Measurements from ENCODE around the gene STIM1.

The STIM1 gene

DNA sequence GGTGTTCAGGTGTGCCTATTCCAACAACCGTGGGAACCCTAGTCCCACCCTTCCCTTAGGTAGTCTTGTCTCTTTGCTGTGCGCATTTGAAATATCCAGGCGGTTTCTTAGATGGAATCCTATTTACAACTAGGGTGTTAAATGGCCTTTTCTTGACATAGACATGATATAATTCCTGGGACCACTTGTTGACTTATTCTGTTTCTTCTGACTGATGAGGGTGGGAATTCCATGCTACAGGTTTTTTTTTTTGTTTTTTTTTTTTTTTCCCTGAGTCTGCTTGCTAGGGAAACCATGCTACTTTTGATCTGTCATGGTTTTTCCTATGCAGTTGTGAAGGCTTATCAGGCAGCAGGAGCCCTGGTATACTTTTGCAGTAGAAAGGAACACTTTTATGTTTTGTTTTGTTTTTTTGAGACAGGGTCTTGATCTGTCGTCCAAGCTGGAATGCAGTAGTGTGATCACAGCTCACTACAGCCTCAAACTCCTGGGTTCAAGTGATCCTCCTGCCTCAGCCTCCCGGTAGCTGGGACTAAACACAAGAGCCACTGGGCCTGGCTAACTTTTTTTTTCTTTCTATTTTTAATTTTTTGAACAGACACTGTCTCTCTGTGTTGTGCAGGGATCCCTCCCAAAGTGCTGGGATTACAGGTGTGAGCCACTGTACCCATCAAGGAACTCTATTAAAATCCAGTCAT lies 1.5 kb downstream of the STIM1 start:
- no peak for DNase-seq

DNA sequence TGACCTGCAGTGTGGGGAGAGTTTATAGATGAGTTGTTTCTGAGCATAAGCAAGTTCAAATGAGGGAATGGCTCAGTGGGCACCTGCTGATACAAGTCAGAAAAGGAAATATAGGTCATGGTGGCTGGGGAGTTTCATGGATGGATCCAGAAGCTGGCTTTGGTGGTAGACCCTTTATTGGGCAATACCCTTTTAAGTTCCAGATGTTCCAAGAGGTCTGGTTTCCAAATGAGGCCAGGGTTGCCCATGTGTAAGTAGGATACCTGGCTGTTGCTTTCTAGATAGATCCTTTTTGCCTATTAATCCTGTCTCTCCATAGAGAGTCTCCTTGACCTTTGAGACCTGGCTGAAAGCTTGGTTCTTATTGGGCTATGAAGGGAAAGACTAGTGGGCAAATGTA lies 2.2 kb downstream of the STIM1 start:
- DNase-seq, result no peak

DNA sequence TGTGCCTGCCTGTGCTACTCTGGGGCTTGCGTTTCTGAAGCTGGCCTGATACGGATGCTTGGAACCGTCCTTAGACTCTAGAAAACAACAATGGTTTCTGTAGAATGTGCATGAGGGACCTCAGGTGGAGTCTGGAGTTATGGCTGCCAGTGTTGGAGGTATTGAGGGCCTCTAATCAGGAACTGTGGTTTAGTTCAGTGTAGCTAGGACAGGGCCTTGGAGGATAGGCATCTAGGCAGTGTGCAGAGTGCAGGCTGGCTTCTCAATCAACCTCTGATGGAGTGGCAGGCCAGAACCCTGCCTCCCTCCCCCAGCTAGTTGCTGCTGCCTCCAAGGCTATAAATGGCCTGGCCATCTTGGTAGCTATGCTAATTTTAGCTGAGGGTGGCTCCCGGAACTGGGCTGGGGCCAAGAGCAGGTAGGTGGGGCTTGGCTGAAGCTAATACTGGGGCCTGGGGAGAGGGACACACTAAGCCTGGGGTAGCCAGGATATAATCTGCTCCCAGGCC lies 4.0 kb downstream of the STIM1 start:
- no peak for DNase-seq

DNA sequence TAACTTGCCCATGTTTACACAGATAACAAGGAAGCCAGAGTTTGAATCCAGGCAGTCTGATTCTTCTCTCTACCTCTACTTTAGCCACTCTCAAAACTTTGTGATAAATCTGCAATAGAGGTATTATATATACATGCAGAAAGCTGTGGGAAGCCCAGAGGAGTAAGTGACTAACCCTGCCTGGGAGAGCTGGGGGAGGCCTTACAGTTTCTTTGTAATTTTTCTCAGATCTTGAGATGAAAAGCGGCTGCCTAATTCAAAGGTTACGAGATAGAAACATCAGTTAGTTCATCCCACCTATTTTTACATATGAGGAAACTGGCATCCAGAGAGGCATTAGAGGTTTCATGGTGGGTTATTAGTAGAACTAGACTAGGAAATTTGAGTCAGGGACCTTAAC lies 4.9 kb downstream of the STIM1 start:
- DNase-seq, result no peak

DNA sequence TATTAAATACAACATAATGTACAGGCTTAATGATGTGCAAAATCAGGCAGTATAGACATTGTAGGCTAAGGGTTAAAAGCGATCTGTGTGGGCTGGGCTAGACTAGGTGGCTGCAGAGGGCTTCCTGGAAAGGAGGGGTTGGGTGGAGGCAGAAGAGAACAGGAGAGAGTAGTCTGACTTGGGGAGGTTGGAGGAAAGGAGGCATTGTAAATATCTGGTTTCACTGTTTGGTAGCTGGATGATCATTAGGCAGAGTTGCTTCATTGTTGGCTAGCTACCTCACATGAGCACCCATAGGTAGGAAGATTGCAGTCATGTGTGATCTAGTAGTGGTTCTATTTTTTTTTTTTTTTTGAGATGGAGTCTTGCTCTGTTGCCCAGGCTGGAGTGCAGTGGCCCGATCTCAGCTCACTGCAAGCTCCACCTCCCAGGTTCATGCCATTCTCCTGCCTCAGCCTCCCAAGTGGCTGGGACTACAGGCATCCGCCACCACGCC lies 5.5 kb downstream of the STIM1 start:
- DNase-seq, result peak in 1 of 2 donors; percentile 43

DNA sequence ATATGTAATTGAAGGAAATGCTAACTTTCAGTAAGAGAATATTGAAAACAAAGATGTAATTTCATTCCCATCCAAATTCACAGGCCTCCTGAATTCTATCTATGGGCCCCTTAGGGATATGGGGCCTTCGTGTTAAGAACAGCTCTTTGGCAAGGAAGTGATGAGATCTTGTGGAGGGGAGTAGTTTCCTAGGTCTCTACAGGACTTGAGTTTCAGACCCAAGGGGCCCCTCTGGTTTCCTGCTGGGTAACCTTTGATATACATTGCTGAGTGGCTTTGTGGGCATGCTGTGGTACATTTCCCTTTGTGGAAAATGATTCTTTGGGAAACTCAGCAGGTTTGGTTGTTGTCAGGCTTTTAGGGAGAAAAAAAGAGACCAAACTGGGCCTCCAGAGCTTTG lies 6.2 kb downstream of the STIM1 start:
- DNase-seq, result no peak

DNA sequence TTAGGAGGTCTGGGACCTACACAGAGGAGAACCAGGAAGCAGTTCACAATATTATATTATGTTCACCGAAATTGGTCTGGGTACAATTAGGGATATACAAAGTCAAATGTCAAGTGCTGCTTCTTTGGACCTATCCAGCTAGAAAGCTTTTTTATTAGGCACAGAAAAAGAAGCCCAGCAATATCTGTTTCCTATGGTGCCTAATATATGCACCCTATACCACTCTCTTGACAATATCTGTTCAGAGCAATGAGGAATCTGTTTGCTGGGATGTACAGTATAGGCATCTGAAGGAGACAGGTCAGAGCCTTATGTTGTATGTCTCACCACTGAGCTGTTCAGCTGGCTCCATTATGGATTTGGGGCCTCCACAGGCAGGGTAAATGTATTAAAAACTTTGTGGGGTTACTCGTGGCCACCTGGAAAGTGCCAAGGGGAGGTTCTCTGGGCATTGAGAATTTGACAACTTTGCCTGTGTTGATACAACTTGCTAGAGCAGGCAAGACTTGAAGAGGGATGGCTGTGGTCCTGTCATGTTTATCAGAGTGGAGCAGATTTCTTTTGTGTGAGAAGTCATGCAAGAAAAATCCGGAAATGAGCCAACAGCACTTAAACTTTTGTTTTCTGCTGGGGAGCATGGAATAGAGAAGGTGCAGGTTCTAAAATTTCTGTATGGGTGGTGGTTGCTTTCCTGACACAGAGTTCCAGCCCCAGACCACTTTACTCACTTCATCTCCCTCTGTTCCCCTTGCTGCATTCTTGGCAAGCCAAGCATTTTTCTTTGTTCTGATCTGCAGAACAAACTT lies 10.1 kb downstream of the STIM1 start:
- DNase-seq, result no peak

DNA sequence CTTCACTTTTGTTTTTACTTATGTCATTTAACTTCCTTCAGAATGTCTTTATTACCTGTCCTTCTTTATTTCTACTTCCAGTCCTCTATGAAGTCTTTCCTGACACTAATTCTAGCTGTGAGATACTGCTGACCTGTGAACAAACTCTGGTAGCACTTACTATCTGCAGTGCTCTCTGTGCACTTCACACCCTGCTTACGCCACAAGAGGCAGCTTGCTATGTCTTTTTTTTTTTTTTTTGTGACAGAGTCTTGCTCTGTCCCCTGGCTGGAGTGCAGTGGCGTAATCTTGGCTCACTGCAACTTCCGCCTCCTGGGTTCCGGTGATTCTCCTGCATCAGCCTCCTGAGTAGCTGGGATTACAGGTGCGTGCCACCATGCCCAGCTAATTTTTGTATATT lies 10.7 kb downstream of the STIM1 start:
- peak; percentile 20 to 46 for DNase-seq

DNA sequence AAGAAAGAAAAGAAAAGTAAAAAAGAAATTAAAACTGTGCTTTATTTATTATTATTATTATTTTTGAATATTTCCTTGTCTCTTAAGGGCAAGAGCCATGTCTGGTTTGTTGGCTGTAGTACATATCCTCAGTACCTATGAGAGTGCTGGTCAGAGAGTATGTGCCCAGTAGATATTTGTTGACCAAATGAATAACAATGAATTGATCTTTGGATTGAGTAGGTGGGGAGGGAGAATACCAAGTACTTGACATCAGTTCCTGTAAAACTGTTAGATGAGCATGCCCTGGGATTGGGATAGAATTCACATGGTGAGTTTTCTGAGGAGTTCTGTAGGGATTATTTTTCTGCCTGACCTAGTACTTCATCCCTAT lies 11.4 kb downstream of the STIM1 start:
- DNase-seq, result no peak

DNA sequence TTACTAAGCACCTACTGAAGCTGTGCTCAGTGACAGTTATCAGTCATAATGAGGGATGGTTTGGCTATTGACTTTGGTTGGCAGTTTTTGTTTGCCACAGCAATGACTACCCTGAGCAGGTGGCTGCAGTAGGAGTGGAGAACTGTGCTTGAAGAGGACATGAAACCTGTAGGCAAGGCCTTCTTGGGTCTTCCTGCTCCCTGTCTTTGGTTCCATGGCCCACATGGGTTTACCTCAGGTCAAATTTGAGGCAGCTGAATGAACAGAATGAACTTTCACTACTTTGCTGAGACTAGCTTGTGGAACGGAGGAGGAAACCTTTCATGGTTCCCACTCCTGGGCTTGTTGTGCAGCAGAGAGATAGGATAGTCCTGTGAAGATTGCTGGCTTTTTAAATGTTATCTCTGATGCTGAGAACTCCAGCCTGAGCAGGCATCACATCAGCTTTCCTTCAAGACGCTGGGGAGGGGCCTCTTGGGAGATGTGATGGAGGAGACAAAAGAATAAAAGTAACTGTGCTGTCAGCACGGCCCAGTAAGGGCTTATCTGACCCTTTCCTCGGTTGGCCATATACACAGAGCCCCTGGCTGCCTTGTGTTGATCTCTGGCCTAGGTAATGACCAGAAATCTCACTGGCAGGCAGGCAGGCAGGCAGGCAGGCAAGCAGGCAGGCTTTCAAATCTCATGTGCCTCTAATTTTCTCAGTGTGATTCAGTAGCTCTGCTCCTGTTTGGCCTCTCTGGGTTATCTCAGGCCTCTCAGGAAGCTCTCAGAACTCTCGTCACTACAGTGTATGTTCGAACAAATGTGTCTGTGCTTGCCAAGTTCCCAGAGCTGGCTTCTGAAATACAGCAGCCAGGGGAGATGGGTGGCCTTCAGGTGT lies 12.0 kb downstream of the STIM1 start:
- DNase-seq, result no peak

DNA sequence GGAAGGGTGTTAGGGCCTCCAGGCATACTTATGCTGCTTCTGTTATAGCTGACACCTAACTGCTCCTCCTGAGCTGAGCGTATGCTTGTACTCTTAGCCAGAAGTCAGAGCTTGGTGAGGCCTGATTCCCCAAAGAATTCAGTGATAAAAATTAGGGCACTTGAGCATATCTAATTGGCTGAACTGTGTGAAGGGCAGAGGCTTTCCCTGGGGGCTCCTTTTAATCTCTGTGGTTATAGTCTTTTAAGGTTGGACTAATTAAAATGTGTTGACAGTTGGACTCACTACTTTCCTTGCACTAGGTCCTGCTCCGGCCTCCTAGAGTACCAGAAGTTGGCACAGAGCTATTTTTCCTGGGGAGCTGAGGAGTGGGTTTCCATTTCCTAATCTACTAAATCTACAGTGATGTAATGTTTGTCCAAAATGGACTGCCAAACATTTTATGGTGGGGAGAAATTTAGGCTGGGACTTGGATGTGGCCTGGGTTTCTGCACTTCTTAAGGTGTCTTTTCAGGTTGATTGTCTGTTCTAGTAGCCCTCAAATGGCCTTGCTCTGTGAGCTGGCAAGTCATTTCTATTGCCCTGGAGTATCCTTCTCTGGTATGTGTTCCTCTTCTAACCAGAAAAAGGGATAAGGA lies 18.4 kb downstream of the STIM1 start:
- no peak for DNase-seq

DNA sequence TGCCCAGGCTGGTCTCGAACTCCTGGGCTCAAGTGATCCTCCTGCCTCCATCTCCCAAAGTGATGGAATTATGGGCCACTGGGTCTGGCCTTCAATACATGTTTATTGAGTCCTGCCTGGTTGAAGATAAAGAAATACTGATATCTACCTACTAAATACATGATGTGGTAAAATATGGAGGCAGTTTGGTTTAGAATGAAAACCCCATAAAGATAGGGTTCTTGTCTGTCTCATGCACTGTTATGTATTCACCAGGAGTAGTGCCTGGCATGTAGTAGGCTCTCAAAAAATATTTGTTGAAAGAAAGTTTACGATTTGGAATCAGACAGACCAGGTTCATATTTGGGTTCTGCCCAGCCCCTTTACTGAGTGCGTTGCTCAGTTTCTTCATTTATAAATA lies 21.1 kb downstream of the STIM1 start:
- no peak for DNase-seq

DNA sequence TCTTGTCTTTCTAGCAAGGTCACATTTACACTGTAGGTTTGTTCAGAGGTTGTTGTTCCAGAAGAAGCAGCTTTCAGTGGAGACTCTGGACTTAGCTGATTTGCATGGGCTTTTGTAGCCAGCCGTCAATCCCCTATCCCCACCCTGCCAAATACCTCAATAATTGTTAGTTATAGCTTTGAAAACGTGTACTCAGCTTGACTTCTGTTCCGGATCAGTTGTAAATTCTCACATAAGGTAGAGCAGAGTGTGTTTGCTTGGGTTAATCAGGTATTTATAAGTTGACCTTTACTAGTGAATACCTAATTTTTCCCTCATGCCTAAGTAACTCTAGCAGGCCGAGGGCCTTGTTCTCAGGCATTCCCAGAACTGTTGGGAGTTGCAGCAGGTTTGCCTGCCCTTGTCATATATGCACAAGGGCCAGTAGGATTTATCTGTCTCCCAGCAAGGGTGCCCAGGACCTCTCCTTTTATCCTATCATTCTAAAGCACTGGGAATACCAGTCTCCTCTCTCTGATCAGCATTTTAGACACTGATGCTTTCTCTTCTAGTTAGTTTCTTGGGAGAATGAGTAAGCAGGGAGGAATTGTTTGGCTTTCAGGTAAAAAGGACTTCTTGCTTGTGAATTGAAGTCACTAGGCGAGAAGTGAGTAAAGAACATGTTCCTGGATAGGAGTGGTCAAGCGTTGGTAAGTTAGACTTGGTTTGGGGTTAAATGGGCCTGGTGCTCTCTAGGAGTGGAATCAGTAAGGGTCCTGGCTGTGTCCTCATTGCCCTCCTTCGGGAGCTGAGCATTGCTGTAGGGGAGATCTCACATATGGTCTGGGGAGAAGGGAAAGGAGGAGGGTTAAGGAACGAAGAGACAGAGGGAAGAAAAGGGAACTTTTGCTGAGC lies 22.1 kb downstream of the STIM1 start:
- no peak for DNase-seq

DNA sequence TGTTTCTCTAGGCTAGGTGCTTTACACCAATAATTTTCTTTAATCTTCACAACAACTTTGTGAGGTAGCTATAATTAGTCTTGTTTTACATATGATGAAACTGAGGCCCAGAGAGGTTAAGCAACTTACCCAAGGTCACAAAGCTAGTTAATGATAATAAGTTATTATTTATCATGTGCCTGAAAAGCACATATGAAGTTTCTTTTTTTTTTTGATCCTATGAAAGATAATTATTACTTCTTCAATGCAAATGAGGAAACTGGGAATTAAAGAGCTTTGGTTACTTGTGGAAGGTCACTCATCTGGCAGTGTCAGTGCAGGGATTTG lies 22.8 kb downstream of the STIM1 start:
- no peak for DNase-seq

DNA sequence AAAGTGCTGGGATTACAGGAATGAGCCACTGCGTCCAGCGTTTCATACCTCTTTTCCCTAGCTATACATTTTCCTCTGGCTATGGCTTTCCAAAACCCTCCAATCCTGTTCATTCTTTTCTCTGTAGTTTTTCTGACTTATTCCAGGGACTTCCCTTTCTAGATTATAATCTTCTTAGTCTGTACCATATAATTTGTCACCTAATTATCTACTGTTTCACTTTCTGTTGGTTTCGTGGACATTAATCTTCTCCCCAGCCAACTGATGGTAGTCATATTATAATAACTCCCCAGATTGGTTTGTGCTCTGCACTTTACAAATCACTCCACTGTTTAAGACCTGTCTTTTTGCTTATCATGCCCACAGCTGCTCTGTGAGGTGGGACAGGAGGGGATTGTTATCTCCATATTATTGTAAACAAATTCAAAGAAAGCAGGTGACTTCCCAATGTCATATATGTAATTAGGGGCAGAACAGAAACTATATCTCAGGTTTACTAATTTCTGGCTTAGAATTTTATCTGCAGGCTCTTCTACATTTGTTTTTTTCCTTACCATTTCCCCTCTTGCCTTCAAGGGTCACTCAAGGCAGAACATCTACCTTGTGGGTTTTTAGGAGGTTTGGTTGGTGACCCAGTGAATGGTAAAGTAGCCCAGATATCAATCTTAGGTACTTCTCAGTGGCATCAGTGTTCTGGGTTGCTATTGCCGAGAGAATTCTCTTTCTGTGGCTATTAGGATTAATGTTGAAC lies 23.9 kb downstream of the STIM1 start:
- no peak for DNase-seq

DNA sequence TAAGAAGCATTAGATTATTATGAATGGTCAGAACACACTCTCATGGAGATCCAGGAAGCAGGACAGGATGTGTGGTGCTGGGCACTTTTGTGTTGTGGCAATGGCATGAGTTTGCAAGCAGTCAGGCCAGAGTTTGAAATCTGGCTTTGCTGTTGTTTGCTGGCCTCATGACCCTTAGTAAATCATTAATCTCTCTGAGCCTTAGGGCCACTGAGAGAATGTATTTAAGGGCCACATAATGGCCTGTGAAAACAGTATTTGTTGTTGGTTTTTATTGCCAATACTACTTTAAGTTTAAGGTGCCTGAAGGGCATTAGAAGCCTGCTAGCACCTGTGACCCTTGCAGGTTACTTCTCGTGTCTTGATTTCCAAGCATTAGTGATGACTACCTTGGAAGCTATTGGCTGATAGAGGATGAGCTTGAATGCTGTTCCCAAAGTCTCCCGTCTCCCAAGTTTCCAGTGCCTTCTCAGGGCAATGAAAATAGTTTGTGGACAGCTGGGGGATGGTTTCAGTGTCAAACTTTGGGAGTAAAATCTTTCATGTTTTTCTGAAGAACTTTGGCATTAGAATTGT lies 24.6 kb downstream of the STIM1 start:
- no peak for DNase-seq

DNA sequence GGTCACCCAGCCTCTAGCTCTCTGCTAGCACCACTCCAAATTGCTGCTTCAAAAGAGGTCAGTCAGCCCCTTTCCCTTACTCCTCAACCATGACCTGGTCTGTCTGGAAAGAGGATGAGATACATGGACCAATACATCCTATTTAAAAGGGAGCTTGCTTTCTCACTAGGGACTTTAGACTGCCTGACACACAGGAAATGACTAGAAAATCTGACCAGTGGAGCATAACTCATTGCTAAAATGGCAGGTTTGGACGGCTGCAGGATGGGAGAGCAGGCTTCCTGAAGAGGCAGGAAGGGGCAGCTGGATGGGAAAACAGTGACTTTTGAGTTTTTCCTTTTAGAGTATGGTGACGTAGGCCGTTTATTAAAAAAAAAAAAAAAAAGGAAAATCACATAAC lies 25.3 kb downstream of the STIM1 start:
- no peak for DNase-seq

DNA sequence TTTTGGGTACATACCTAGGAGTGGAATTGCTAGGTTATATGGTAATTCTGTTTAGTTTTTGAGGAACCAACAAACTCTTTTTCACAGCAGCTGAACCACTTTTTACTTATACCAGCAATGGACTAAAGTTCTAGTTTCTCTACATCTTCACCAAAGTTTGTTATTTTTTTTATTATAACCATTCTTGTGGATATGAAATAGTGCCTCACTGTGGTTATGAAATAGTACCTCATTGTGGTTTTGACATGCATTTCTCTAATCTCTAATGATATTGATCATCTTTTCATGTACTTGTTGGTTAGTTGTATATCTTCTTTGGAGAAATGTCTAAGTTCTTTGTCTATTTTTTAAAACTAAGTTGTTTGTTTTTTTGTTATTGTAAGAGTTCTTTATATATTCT lies 27.2 kb downstream of the STIM1 start:
- peak in 1 of 2 donors; percentile 35 for DNase-seq

DNA sequence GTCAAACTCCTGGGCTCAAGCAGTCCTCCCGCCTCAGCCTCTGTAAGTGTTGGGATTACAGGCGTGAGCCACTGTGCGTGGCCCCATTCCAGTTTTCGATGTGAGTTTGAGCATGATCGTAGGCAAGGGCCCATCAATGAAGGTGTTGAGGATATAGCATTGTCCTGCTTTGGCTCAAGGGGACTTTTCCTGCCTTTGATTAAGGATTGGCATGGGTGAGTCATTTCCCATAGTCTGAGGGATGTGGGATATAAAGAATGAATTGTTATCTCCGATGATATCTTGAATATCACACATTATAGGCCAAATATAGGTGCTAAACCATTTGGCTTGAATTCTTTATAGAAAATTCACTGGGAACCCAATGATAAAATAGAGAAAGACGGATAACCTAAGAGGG lies 30.4 kb downstream of the STIM1 start:
- DNase-seq, result no peak

DNA sequence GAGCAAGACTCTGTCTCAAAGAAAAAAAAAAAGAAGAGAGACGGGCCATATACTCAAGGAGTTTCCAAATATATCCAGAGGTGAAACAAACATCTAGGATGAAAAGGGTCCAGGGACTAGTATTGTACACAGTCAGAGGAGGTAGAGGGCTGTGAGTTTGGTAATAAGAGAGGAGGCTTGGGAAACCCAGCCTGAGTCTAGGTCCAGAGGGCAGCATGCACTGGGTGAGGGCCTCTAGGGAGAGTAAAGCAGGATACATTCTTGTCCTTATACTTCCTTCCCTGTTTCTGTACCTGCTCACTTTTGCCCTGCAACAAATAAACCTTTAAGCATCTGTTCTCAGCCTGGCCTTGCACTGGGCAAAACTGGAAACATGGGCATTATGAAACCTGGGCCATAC lies 31.5 kb downstream of the STIM1 start:
- no peak for DNase-seq

DNA sequence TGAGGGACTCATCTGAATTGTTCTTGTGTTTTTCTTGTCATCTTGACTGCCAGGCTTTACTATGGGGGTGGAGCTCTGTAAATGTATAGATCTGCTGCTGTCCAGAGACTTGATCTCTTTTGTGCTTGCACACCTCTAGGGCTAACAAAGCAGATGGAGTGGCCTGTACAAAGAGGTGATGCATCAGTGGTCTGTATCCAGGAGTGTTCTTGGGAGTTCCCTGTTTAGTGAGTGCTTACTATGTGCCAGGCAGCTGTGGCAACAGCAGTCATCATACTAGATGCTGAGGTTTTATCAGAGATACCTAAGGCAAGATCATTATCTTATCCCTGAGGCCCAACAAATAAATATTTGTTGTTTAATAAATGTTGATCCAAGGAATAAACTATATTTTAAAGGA lies 33.4 kb downstream of the STIM1 start:
- no peak for DNase-seq

Data from CD4-positive, alpha-beta T cell treated with Interleukin-1 beta for 1 hour (primary cell).